ENCODE results near the gene TDRD1.

DNA sequence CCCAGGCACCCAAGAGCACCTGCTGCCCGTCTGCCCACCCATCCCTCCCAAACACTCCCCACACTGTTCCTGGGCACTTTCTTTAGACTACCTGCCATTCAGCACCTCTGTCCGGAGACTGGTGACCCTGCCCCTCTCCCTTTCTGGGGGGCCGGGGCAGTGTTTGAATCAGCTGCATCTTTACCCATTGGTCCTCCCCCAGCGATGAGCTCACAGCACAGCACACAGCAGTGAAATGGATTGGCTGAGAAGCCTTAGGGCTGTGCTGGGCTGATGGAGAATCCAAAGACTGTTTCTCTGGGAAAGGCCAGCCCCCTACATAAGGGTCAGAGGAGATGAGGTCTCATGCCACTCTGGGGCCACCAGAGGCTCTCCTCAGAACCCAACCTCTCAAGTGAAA is 100.1 kb downstream of the TDRD1 start:
- TF ChIP-seq, protein P1, sequence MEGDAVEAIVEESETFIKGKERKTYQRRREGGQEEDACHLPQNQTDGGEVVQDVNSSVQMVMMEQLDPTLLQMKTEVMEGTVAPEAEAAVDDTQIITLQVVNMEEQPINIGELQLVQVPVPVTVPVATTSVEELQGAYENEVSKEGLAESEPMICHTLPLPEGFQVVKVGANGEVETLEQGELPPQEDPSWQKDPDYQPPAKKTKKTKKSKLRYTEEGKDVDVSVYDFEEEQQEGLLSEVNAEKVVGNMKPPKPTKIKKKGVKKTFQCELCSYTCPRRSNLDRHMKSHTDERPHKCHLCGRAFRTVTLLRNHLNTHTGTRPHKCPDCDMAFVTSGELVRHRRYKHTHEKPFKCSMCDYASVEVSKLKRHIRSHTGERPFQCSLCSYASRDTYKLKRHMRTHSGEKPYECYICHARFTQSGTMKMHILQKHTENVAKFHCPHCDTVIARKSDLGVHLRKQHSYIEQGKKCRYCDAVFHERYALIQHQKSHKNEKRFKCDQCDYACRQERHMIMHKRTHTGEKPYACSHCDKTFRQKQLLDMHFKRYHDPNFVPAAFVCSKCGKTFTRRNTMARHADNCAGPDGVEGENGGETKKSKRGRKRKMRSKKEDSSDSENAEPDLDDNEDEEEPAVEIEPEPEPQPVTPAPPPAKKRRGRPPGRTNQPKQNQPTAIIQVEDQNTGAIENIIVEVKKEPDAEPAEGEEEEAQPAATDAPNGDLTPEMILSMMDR (conservative IDR thresholded peaks at IDR 0.05; ENCODE audit: low read depth, low read length), result no peak
- TF ChIP-seq EZH2 (IDR thresholded peaks at IDR 0.05; ENCODE audit: borderline replicate concordance, low read depth, low read length, poor library complexity, severe bottlenecking), result no peak
